Measurements from ENCODE around the gene MALT1.

DNA sequence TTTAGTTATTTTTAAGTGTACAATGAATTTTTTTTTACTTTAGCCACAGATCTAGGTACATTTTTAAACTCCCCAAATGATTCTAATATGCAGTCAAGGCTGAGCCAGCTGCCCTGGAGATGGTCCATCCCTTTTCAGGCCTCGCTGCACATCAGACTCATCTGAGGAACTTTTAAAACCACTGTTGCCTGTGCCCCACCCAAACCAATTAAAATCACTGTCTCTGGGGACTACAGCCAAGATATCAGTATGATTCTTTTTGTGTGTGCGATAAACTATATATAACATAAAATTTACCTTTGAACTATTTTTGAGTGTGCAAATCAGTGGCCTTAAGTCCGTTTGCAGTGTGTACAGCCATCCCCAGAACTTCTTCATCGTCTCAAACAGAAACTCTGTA is 9.1 kb upstream of the MALT1 start:
- TF ChIP-seq EZH2 (IDR thresholded peaks at IDR 0.05; ENCODE audit: low read depth, unreplicated experiment) (no peak), JUNB (IDR thresholded peaks at IDR 0.05; ENCODE audit: unreplicated experiment) (no peak)
- TF ChIP-seq, protein P1, sequence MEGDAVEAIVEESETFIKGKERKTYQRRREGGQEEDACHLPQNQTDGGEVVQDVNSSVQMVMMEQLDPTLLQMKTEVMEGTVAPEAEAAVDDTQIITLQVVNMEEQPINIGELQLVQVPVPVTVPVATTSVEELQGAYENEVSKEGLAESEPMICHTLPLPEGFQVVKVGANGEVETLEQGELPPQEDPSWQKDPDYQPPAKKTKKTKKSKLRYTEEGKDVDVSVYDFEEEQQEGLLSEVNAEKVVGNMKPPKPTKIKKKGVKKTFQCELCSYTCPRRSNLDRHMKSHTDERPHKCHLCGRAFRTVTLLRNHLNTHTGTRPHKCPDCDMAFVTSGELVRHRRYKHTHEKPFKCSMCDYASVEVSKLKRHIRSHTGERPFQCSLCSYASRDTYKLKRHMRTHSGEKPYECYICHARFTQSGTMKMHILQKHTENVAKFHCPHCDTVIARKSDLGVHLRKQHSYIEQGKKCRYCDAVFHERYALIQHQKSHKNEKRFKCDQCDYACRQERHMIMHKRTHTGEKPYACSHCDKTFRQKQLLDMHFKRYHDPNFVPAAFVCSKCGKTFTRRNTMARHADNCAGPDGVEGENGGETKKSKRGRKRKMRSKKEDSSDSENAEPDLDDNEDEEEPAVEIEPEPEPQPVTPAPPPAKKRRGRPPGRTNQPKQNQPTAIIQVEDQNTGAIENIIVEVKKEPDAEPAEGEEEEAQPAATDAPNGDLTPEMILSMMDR (conservative IDR thresholded peaks at IDR 0.05; ENCODE audit: low read depth in 2 of 2): no peak
